Neural cell (in vitro differentiated cells): Measurements from ENCODE around the gene TRAPPC3.

Experiments
- CTCF ChIP-seq: fragments of 450-650 bp; IDR thresholded peaks from 2 replicates; pipeline ENCODE4 v1.5.1; 2014; ENCODE audit warnings: antibody characterized with exemption, mild to moderate bottlenecking, moderate library complexity; ENCODE audit not compliant: poor library complexity, severe bottlenecking
- RAD21 ChIP-seq: fragments of 450-650 bp; conservative IDR thresholded peaks from 2 replicates; pipeline ENCODE4 v1.6.1; 2014; ENCODE audit warnings: antibody characterized with exemption, mild to moderate bottlenecking, moderate library complexity
- REST ChIP-seq: IDR thresholded peaks from 2 replicates; pipeline ENCODE4 v1.6.1; 2012; ENCODE audit warnings: borderline replicate concordance
- TAF1 ChIP-seq: IDR thresholded peaks from 2 replicates; pipeline ENCODE4 v1.6.1; 2012; ENCODE audit warnings: low read depth

- no peak for TF ChIP-seq CTCF
- TF ChIP-seq TAF1 = no peak
- TF ChIP-seq REST = no peak
- TF ChIP-seq RAD21 = no peak
These were observed 54.6 kb downstream of the TRAPPC3 start for GRCh38 chr1:36094621-36095061.
